Measurements from ENCODE around the gene SIRT5. TPM values are rescaled to one million over a fixed set of nuclear protein-coding genes. Genes with fewer than 3 reads are reported as not detected.

The SIRT5 gene
- polyA plus RNA-seq, 3 donors, result 3.3 to 5.0 (median 3.4) TPM

DNA sequence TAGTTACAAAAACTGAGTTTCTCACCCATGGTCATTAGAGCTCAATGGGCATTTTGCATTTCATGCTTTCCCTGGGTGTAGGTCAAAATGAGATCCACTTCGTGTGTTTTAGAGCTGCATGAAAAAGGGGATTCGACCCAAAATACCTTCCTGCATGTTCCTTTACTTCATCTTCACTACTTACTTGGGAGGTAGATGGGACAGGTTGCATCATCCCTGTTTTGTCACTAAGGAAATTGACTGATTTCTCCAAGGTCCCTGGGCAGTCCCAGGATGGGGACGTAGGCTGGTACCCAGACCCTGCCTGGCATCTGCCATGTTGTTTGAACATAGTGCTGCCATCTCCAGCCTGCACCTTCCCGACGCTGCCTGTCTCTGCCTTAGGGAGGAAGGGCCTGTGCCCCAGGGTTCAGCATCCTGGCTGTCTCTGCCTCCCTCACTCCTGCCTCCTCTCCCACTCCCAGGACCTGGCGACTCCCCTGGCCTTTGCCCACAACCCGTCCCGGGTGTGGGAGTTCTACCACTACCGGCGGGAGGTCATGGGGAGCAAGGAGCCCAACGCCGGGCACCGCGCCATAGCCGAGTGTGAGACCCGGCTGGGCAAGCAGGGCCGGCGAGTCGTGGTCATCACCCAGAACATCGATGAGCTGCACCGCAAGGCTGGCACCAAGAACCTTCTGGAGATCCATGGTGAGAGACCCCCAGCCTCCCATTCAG, 17.0 kb downstream of the SIRT5 start:
- intact Hi-C loops (cut with micrococcal nuclease), result no loop called here

DNA sequence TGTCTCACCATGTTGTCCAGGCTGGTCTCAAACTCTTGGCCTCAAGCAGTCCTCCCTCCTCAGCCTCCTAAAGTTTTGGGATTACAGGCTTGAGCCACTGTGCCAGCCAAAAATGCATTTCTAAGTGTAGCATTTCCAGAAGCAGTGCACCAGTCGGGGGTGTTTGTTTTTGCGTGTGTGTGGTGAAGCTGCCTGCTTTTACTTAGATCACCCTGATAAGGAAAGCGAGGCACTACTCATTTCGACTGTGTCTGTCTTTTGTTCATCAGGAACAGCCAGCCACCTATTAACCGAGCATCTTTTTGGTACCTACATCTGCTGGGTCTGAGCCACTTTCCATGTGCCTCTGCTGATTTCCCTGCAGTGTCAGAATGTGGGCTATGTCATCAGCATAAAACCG, 18.7 kb downstream of the SIRT5 start:
- Histone ChIP-seq H3K27me3 (ENCODE audit: control insufficient read depth in 2 of 2, insufficient read depth in 2 of 2, low read length in 2 of 2) (no peaks in the 10 kb centered on the region), H2AFZ (ENCODE audit: insufficient read depth, low read depth, low read length, poor library complexity, severe bottlenecking) (no peak overlapping the region), H3K4me3 (replicated peaks in 1 of 3; ENCODE audit: low read depth in 2 of 3, low read length in 3 of 3) (no peak overlapping the region), H3K79me2 (ENCODE audit: insufficient read depth, low read length) (no peaks in the 10 kb centered on the region), H3K9ac (ENCODE audit: insufficient read depth, low read length, poor library complexity, severe bottlenecking) (no peak overlapping the region), H3K4me1 (ENCODE audit: control insufficient read depth in 1 of 2, insufficient read depth in 2 of 2, low read length in 2 of 2) (no peaks in the 10 kb centered on the region), H3K27ac (ENCODE audit: low read depth in 1 of 2, low read length in 2 of 2) (no peak overlapping the region), H3K9me3 (replicated peaks in 1 of 2; ENCODE audit: control insufficient read depth in 1 of 2, insufficient read depth in 1 of 2, low read length in 2 of 2) (no peaks in the 10 kb centered on the region), H3K4me2 (replicated peaks; ENCODE audit: extremely low read depth, low read length, poor library complexity, severe bottlenecking) (no peak overlapping the region), H4K20me1 (ENCODE audit: insufficient read depth, low read length) (no peaks in the 10 kb centered on the region), H3K36me3 (replicated peaks in 1 of 2; ENCODE audit: control insufficient read depth in 1 of 2, insufficient read depth in 2 of 2, low read length in 2 of 2) (peaks cover 44 to 62% of the 10 kb centered on the region in 2 donors)
- peaks cover 0 to 3% (median 0%) of the 10 kb centered on the region in 3 donors for H3K27me3 Mint-ChIP-seq (ENCODE audit: low read depth in 3 of 3)
- TF ChIP-seq, protein P1, sequence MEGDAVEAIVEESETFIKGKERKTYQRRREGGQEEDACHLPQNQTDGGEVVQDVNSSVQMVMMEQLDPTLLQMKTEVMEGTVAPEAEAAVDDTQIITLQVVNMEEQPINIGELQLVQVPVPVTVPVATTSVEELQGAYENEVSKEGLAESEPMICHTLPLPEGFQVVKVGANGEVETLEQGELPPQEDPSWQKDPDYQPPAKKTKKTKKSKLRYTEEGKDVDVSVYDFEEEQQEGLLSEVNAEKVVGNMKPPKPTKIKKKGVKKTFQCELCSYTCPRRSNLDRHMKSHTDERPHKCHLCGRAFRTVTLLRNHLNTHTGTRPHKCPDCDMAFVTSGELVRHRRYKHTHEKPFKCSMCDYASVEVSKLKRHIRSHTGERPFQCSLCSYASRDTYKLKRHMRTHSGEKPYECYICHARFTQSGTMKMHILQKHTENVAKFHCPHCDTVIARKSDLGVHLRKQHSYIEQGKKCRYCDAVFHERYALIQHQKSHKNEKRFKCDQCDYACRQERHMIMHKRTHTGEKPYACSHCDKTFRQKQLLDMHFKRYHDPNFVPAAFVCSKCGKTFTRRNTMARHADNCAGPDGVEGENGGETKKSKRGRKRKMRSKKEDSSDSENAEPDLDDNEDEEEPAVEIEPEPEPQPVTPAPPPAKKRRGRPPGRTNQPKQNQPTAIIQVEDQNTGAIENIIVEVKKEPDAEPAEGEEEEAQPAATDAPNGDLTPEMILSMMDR (IDR thresholded peaks at IDR 0.05), result no peak
- H3K4me1 Mint-ChIP-seq, result no peaks in the 10 kb centered on the region
- H3K9me3 Mint-ChIP-seq, result no peaks in the 10 kb centered on the region
- no peak overlapping the region for H3K27ac Mint-ChIP-seq
- no peak overlapping the region for H3K4me3 Mint-ChIP-seq
- intact Hi-C loops (cut with micrococcal nuclease), result no loop called here
- DNase-seq, result no peak
- H3K36me3 Mint-ChIP-seq, result peaks cover 53 to 55% of the 10 kb centered on the region in 2 donors
- WGBS (ENCODE audit: insufficient coverage), result 96% methylated on average over 4 of the region's 6 CpGs

More for the DNA sequence above, 17.0 kb downstream of the SIRT5 start:
- H3K9ac ChIP-seq (ENCODE audit: insufficient read depth, low read length, poor library complexity, severe bottlenecking), result no peak overlapping the region
- TF ChIP-seq, protein P1 (IDR thresholded peaks at IDR 0.05), result no peak
- H3K4me1 Mint-ChIP-seq, result no peaks in the 10 kb centered on the region
- WGBS (ENCODE audit: insufficient coverage), result 97% methylated on average over 17 of the region's 21 CpGs
- no peak overlapping the region for H3K4me3 Mint-ChIP-seq
- no peak overlapping the region for H3K27ac Mint-ChIP-seq
- H4K20me1 ChIP-seq (ENCODE audit: insufficient read depth, low read length), result no peaks in the 10 kb centered on the region
- no peaks in the 10 kb centered on the region for H3K9me3 Mint-ChIP-seq
- H3K4me2 ChIP-seq (replicated peaks; ENCODE audit: extremely low read depth, low read length, poor library complexity, severe bottlenecking), result no peak overlapping the region
- H3K9me3 ChIP-seq (replicated peaks in 1 of 2; ENCODE audit: control insufficient read depth in 1 of 2, insufficient read depth in 1 of 2, low read length in 2 of 2), result no peaks in the 10 kb centered on the region
- peaks cover 32 to 67% of the 10 kb centered on the region in 2 donors for H3K36me3 ChIP-seq (replicated peaks in 1 of 2; ENCODE audit: control insufficient read depth in 1 of 2, insufficient read depth in 2 of 2, low read length in 2 of 2)
- no peaks in the 10 kb centered on the region for H3K79me2 ChIP-seq (ENCODE audit: insufficient read depth, low read length)
- H3K27me3 Mint-ChIP-seq (ENCODE audit: low read depth in 3 of 3), result peaks cover 0 to 1% (median 0%) of the 10 kb centered on the region in 3 donors
- DNase-seq, result no peak
- no peak overlapping the region for H3K4me3 ChIP-seq (replicated peaks in 1 of 3; ENCODE audit: low read depth in 2 of 3, low read length in 3 of 3)
- no peaks in the 10 kb centered on the region for H3K27me3 ChIP-seq (ENCODE audit: control insufficient read depth in 2 of 2, insufficient read depth in 2 of 2, low read length in 2 of 2)
- peaks cover 53 to 57% of the 10 kb centered on the region in 2 donors for H3K36me3 Mint-ChIP-seq
- H3K27ac ChIP-seq (ENCODE audit: low read depth in 1 of 2, low read length in 2 of 2), result no peak overlapping the region
- H3K4me1 ChIP-seq (ENCODE audit: control insufficient read depth in 1 of 2, insufficient read depth in 2 of 2, low read length in 2 of 2), result no peaks in the 10 kb centered on the region
- H2AFZ ChIP-seq (ENCODE audit: insufficient read depth, low read depth, low read length, poor library complexity, severe bottlenecking), result no peak overlapping the region
